ENCODE measurements around the gene TCF25.
"Not testable (repeated sequence)": the region's sequence is repeated elsewhere in the genome, so short reads cannot be mapped to it uniquely, and the experiment has no call there.

Gene TCF25

GRCh38 chr16:89873109-89873971, at the start of gene TCF25:
TSS of gene TCF25 (plus strand) at chr16:89873592. CDS start at chr16:89873668, 76 bp downstream.
- no peak for FAIRE-seq

- not testable (repeated sequence) for FAIRE-seq
These were observed 49.6 kb upstream of the TCF25 start for GRCh38 chr16:89823824-89824148.

GRCh38 chr16:89826531-89827382, 46.6 kb upstream of the TCF25 start:
- FAIRE-seq, result no peak

GRCh38 chr16:89827383-89828198, 45.8 kb upstream of the TCF25 start:
- no peak for FAIRE-seq

- FAIRE-seq, result no peak
These were observed 45.1 kb upstream of the TCF25 start, which contains the start of gene SPIRE2 for GRCh38 chr16:89828199-89828869. TSS of gene SPIRE2 (plus strand) at chr16:89828475. CDS start at chr16:89828551, 76 bp downstream.

- FAIRE-seq, result no peak
These were observed 44.3 kb upstream of the TCF25 start for GRCh38 chr16:89828870-89829629.

- no peak for FAIRE-seq
These were observed 43.6 kb upstream of the TCF25 start for GRCh38 chr16:89829630-89830437.

- no peak for FAIRE-seq
These were observed 41.5 kb upstream of the TCF25 start for GRCh38 chr16:89831810-89832328.

- not testable (repeated sequence) for FAIRE-seq
These were observed 39.6 kb upstream of the TCF25 start for GRCh38 chr16:89833664-89834363.

- FAIRE-seq, result not testable (repeated sequence)
These were observed 38.5 kb upstream of the TCF25 start for GRCh38 chr16:89834813-89835363.

- FAIRE-seq, result not testable (repeated sequence)
These were observed 36.9 kb upstream of the TCF25 start for GRCh38 chr16:89836484-89836883.

- no peak for FAIRE-seq
These were observed 36.3 kb upstream of the TCF25 start for GRCh38 chr16:89837014-89837546.

- no peak for FAIRE-seq
These were observed 32.1 kb upstream of the TCF25 start for GRCh38 chr16:89841275-89841674.

GRCh38 chr16:89842471-89843408, 30.7 kb upstream of the TCF25 start:
- FAIRE-seq, result no peak

- no peak for FAIRE-seq
These were observed 29.7 kb upstream of the TCF25 start for GRCh38 chr16:89843409-89844350.

- FAIRE-seq, result no peak
These were observed 28.6 kb upstream of the TCF25 start for GRCh38 chr16:89844739-89845339.
